ENCODE measurements around the gene A4GALT. TPM values are rescaled to one million over a fixed set of nuclear protein-coding genes. Genes with fewer than 3 reads are reported as not detected.

The A4GALT gene
- total and polyA plus RNA-seq, 2 donors (not counting 1 experiment from before 2014, with no cell fraction given), result 0.09 to 6.1 TPM

- 87% methylated on average over 6 of the region's 10 CpGs for WGBS (ENCODE audit: insufficient coverage)
- peaks cover 13% of the 10 kb centered on the region for H3K9me3 Mint-ChIP-seq (ENCODE audit: insufficient read depth)
- Histone ChIP-seq H3K79me2 (ENCODE audit: control insufficient read depth, insufficient read depth, low read length) (no peaks in the 10 kb centered on the region), H3K4me3 (ENCODE audit: control extremely low read depth in 1 of 5, extremely low read depth in 1 of 5, insufficient read depth in 1 of 5, low read depth in 2 of 5, low read length in 4 of 5) (no peak overlapping the region), H3K9ac (ENCODE audit: low read length) (no peak overlapping the region), H4K20me1 (ENCODE audit: control insufficient read depth, insufficient read depth, low read length, poor library complexity, severe bottlenecking) (no peaks in the 10 kb centered on the region), H3K9me3 (ENCODE audit: control extremely low read depth in 1 of 3, control insufficient read depth in 2 of 3, insufficient read depth in 1 of 3, low read length in 2 of 3) (peaks cover 0 to 27% (median 17%) of the 10 kb centered on the region in 3 donors), H3K27ac (ENCODE audit: low read length in 2 of 2) (no peak overlapping the region), H2AFZ (ENCODE audit: insufficient read depth, low read depth, low read length, poor library complexity, severe bottlenecking) (no peak overlapping the region), H3K4me2 (replicated peaks; ENCODE audit: low read depth, low read length, poor library complexity, severe bottlenecking) (no peak overlapping the region), H3K4me1 (ENCODE audit: control insufficient read depth in 2 of 2, insufficient read depth in 2 of 2, low read length in 2 of 2) (peaks cover 4 to 8% of the 10 kb centered on the region in 2 donors), H3K27me3 (replicated peaks in 1 of 4; ENCODE audit: control extremely low read depth in 1 of 4, control insufficient read depth in 3 of 4, insufficient read depth in 4 of 4, low read length in 3 of 4) (peaks cover 0 to 6% (median 0%) of the 10 kb centered on the region in 4 experiments), H3K36me3 (replicated peaks in 1 of 2; ENCODE audit: control extremely low read depth in 1 of 2, control insufficient read depth in 1 of 2, extremely low read depth in 1 of 2, insufficient read depth in 2 of 2, low read length in 1 of 2) (no peaks in the 10 kb centered on the region)
- ATAC-seq (ENCODE audit: low read depth), result no peak
- ChIA-PET POLR2A (no interaction called here), CTCF (no interaction called here)
- no peak overlapping the region for H3K27ac Mint-ChIP-seq
- H3K4me3 Mint-ChIP-seq, result no peak overlapping the region
- H3K27me3 Mint-ChIP-seq, result peaks cover 3% of the 10 kb centered on the region
- H3K4me1 Mint-ChIP-seq, result peaks cover 5% of the 10 kb centered on the region
- TF ChIP-seq CTCF (IDR thresholded peaks at IDR 0.05) (no peak), EZH2 (IDR thresholded peaks at IDR 0.05; ENCODE audit: borderline replicate concordance, insufficient read depth, low read depth, low read length, poor library complexity, severe bottlenecking) (no peak)
- no peak for DNase-seq
- intact Hi-C loops (cut with micrococcal nuclease), result no loop called here
These were observed 38.4 kb downstream of the A4GALT start for GRCh38 chr22:42682113-42682851.

- Histone ChIP-seq H3K79me2 (ENCODE audit: control insufficient read depth, insufficient read depth, low read length) (no peaks in the 10 kb centered on the region), H3K9ac (ENCODE audit: low read length) (no peak overlapping the region), H3K27me3 (replicated peaks in 1 of 4; ENCODE audit: control extremely low read depth in 1 of 4, control insufficient read depth in 3 of 4, insufficient read depth in 4 of 4, low read length in 3 of 4) (peaks cover 0 to 6% (median 0%) of the 10 kb centered on the region in 4 experiments), H2AFZ (ENCODE audit: insufficient read depth, low read depth, low read length, poor library complexity, severe bottlenecking) (no peak overlapping the region), H4K20me1 (ENCODE audit: control insufficient read depth, insufficient read depth, low read length, poor library complexity, severe bottlenecking) (no peaks in the 10 kb centered on the region), H3K9me3 (ENCODE audit: control extremely low read depth in 1 of 3, control insufficient read depth in 2 of 3, insufficient read depth in 1 of 3, low read length in 2 of 3) (peaks cover 0 to 27% (median 17%) of the 10 kb centered on the region in 3 donors), H3K36me3 (replicated peaks in 1 of 2; ENCODE audit: control extremely low read depth in 1 of 2, control insufficient read depth in 1 of 2, extremely low read depth in 1 of 2, insufficient read depth in 2 of 2, low read length in 1 of 2) (no peaks in the 10 kb centered on the region), H3K4me2 (replicated peaks; ENCODE audit: low read depth, low read length, poor library complexity, severe bottlenecking) (no peak overlapping the region), H3K4me1 (ENCODE audit: control insufficient read depth in 2 of 2, insufficient read depth in 2 of 2, low read length in 2 of 2) (no peaks in the 10 kb centered on the region), H3K27ac (ENCODE audit: low read length in 2 of 2) (no peak overlapping the region), H3K4me3 (ENCODE audit: control extremely low read depth in 1 of 5, extremely low read depth in 1 of 5, insufficient read depth in 1 of 5, low read depth in 2 of 5, low read length in 4 of 5) (no peak overlapping the region)
- peaks cover 3% of the 10 kb centered on the region for H3K27me3 Mint-ChIP-seq
- no peak overlapping the region for H3K27ac Mint-ChIP-seq
- intact Hi-C loops (cut with micrococcal nuclease), result no loop called here
- no peak for DNase-seq
- no peak for TF ChIP-seq CTCF (IDR thresholded peaks at IDR 0.05)
- TF ChIP-seq EZH2 (IDR thresholded peaks at IDR 0.05; ENCODE audit: borderline replicate concordance, insufficient read depth, low read depth, low read length, poor library complexity, severe bottlenecking), result no peak
- 90% methylated on average over 7 of the region's 8 CpGs for WGBS (ENCODE audit: insufficient coverage)
- peaks cover 3% of the 10 kb centered on the region for H3K4me1 Mint-ChIP-seq
- peaks cover 13% of the 10 kb centered on the region for H3K9me3 Mint-ChIP-seq (ENCODE audit: insufficient read depth)
- no peak for ATAC-seq (ENCODE audit: low read depth)
- CTCF ChIA-PET, result no interaction called here
- POLR2A ChIA-PET, result interaction anchor here (0.7 kb wide), 1 partner anchor 14 kb away, joined by 7 read pairs; no protein-coding TSS in a partner anchor
- no peak overlapping the region for H3K4me3 Mint-ChIP-seq
These were observed 40.0 kb downstream of the A4GALT start for GRCh38 chr22:42680648-42681047.
